ENCODE measurements around the gene ZNF618.

ZNF618 gene

DNA sequence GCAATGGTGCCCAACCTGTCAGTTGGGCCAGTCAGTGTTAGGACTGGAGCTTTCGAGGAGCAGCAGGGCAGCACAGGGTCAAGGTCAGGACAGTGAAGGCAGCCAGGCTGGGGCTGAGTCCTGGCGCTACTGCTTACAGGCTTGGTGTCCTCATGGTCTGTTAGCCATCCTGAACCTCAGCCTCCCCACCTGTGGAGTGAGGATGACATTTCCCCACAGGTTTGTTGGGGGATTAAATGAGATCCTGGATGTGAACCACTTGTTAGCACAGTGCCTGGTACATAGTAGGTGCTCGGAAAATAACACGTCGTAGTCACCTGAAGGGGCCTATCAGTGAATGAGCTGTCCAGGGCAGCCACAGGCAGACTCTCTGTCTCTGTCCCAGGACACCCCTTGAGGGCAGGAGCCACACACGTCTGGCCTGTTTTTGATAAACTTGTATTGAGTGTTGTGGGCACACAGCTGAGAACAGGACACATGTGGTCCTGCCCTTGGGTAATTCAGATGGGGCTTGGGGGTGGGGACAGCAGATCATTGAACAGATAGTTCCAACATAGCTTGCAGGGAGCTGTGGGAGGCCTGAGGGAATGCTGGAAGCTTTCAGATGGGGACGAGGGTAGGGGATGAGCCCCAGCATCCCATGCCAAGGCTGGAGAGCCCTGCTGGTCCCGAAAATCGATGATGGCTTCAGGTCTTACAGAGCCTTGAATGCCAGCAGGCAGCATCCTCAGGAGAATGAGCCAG is 132.7 kb downstream of the ZNF618 start:
- peaks cover 3% of the 10 kb centered on the region for H3K4me1 ChIP-seq (ENCODE audit: control insufficient read depth, insufficient read depth, low read length)

DNA sequence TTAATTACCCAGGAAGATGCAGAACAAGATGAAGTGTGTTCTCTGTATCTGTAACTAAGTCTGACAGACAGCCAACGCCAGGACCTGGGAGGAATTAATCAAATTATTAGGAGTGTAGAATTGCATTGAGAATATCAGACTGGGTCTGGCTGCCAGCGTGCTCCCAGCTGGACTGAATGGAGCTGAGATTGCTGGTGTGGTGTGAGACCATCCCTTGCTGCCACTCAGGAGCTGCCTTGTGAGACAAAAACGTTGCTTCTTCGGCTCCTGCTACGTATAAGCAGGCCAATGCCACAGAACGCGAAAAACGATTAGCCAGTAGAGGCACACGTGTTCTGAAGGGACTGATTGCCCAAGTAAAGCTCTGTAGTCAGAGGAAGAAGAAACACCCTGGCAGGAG is 135.2 kb downstream of the ZNF618 start:
- Histone ChIP-seq H3K9ac (ENCODE audit: low read depth, low read length) (no peak overlapping the region), H3K36me3 (ENCODE audit: control insufficient read depth, insufficient read depth, low read length) (peaks cover 3% of the 10 kb centered on the region), H3K9me3 (ENCODE audit: control insufficient read depth, insufficient read depth, low read length) (no peaks in the 10 kb centered on the region), H3K4me3 (ENCODE audit: low read depth, low read length) (no peak overlapping the region), H3K27me3 (ENCODE audit: control insufficient read depth, insufficient read depth, low read length) (no peaks in the 10 kb centered on the region), H3K4me1 (ENCODE audit: control insufficient read depth, insufficient read depth, low read length) (peaks cover 3% of the 10 kb centered on the region)

More for the DNA sequence above, 132.7 kb downstream of the ZNF618 start:
- no peak overlapping the region for H3K9ac ChIP-seq (ENCODE audit: low read depth, low read length)
- H3K4me3 ChIP-seq (ENCODE audit: low read depth, low read length): no peak overlapping the region
- H3K9me3 ChIP-seq (ENCODE audit: control insufficient read depth, insufficient read depth, low read length): no peaks in the 10 kb centered on the region
- H3K27me3 ChIP-seq (ENCODE audit: control insufficient read depth, insufficient read depth, low read length): no peaks in the 10 kb centered on the region
- peaks cover 3% of the 10 kb centered on the region for H3K36me3 ChIP-seq (ENCODE audit: control insufficient read depth, insufficient read depth, low read length)

DNA sequence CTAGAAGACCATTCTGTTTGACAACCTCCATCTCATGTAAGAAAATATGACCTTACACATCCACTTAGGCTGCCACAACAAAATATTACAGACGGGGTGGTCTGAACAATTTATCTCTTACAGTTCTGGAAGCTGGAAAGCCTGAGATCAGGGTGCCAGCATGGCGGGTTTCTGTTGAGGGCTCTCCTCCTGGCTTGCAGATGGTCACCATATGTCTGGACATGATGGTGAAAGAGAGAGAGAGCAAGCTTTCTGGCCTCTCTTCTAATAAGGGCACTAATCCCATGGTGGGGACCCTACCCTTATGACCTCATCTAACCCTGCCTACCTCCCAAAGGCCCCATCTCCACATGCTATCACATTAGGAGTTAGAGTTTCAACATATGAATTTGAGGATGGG is 136.0 kb downstream of the ZNF618 start:
- peaks cover 3% of the 10 kb centered on the region for H3K4me1 ChIP-seq (ENCODE audit: control insufficient read depth, insufficient read depth, low read length)
- no peaks in the 10 kb centered on the region for H3K9me3 ChIP-seq (ENCODE audit: control insufficient read depth, insufficient read depth, low read length)
- no peaks in the 10 kb centered on the region for H3K27me3 ChIP-seq (ENCODE audit: control insufficient read depth, insufficient read depth, low read length)
- H3K4me3 ChIP-seq (ENCODE audit: low read depth, low read length): no peak overlapping the region
- no peak overlapping the region for H3K9ac ChIP-seq (ENCODE audit: low read depth, low read length)
- peaks cover 3% of the 10 kb centered on the region for H3K36me3 ChIP-seq (ENCODE audit: control insufficient read depth, insufficient read depth, low read length)

DNA sequence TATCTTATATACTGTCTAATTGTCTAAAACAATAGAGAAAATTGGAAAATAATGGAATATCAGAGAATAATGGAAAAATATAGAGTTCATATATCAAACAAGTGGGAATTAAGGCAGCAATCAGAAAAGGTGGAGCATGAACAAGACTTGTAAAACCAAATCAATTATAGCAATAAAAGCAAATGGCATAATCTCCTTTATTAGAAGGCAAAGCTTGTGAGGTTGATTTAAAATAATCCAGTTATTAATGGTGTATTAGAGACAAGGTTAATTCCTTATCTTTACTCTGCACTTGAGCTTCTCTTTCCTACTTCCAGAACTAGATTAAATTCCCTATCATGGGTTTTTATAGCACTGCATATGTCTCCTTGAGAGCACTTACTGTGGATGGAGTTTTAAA is 137.9 kb downstream of the ZNF618 start:
- Histone ChIP-seq H3K4me3 (ENCODE audit: low read depth, low read length) (no peak overlapping the region), H3K9ac (ENCODE audit: low read depth, low read length) (no peak overlapping the region), H3K9me3 (ENCODE audit: control insufficient read depth, insufficient read depth, low read length) (no peaks in the 10 kb centered on the region), H3K27me3 (ENCODE audit: control insufficient read depth, insufficient read depth, low read length) (no peaks in the 10 kb centered on the region), H3K4me1 (ENCODE audit: control insufficient read depth, insufficient read depth, low read length) (peaks cover 3% of the 10 kb centered on the region), H3K36me3 (ENCODE audit: control insufficient read depth, insufficient read depth, low read length) (peaks cover 3% of the 10 kb centered on the region)

DNA sequence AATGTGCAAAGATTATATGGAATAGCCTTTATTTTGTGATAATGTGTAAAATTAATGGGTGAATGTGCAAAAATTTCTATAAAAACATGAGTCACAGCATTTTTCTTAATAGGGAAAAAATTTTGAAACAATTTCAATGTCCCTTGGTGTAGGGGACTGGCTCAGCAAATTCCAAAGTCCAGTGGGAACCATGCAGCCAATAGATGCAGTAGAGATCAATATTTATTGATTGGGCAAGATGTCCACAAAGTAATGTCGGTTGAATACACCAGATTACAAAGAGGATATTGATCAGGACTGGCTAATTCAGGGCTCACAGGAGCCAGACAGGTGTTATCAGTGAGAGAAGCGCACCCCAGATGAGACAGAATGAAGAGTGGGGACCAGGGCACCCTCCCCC is 139.5 kb downstream of the ZNF618 start:
- Histone ChIP-seq H3K9ac (ENCODE audit: low read depth, low read length) (no peak overlapping the region), H3K4me1 (ENCODE audit: control insufficient read depth, insufficient read depth, low read length) (peaks cover 3% of the 10 kb centered on the region), H3K9me3 (ENCODE audit: control insufficient read depth, insufficient read depth, low read length) (no peaks in the 10 kb centered on the region), H3K36me3 (ENCODE audit: control insufficient read depth, insufficient read depth, low read length) (peaks cover 3% of the 10 kb centered on the region), H3K27me3 (ENCODE audit: control insufficient read depth, insufficient read depth, low read length) (no peaks in the 10 kb centered on the region), H3K4me3 (ENCODE audit: low read depth, low read length) (no peak overlapping the region)

DNA sequence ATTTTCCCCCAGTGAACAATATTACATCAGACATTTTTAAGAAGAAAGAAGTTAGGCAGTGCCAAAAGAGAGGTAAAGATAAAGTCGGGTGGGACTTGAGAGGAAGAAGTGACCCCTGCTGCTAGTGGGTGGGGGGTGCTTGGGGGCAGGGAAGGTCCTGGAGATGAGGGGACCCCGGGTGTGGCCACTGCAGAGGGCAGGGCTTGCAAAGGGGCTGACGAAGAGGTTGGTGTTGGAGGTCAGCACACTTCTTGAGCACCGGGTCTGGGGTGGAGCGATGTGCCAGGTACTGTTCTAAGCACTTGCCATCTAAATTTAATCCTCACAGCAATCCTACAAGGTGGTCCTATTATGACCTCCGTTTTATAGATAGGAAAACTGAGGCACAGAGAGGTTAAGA is 140.0 kb downstream of the ZNF618 start:
- Histone ChIP-seq H3K9ac (ENCODE audit: low read depth, low read length) (no peak overlapping the region), H3K4me3 (ENCODE audit: low read depth, low read length) (no peak overlapping the region), H3K9me3 (ENCODE audit: control insufficient read depth, insufficient read depth, low read length) (no peaks in the 10 kb centered on the region), H3K27me3 (ENCODE audit: control insufficient read depth, insufficient read depth, low read length) (no peaks in the 10 kb centered on the region), H3K4me1 (ENCODE audit: control insufficient read depth, insufficient read depth, low read length) (peaks cover 3% of the 10 kb centered on the region), H3K36me3 (ENCODE audit: control insufficient read depth, insufficient read depth, low read length) (peaks cover 3% of the 10 kb centered on the region)

DNA sequence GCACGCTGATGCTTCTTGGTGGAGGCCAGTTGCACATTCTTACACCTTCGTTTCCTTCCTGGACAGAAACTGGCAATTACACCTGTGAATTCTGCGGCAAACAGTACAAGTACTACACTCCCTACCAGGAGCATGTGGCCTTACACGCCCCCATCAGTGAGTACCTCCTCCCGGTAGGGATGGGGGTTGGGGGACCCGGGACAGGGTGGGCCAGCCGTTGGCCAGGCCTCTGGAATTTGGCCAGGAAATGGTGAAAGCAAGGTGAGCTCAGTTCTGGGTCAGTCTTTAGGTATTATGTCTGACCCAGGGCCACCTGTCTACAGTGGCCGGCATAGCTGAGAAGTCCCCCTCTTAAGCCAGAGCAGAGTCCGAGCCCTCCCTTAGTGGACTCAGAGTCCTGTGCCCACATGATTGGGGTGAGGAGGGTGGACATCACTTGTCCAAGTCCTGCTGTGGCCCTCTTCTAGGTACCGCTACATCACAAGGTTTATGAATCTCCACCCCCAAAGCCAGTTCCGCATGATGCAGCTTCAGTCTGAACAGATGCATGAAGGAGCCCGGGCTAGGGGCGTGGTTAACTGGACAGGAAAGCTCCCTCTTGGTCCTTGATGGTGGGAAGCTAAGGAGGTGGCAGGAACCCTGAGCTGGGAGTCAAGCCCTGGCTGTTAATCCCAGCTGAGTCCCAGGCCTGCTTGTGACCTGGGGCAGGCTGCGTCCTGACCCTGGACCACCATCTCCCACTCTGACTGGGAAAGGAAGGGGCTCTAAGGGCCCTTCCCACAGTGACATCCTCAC is 140.7 kb downstream of the ZNF618 start:
- Histone ChIP-seq H3K9ac (ENCODE audit: low read depth, low read length) (no peak overlapping the region), H3K9me3 (ENCODE audit: control insufficient read depth, insufficient read depth, low read length) (no peaks in the 10 kb centered on the region), H3K4me1 (ENCODE audit: control insufficient read depth, insufficient read depth, low read length) (no peaks in the 10 kb centered on the region), H3K36me3 (ENCODE audit: control insufficient read depth, insufficient read depth, low read length) (peaks cover 3% of the 10 kb centered on the region), H3K4me3 (ENCODE audit: low read depth, low read length) (no peak overlapping the region), H3K27me3 (ENCODE audit: control insufficient read depth, insufficient read depth, low read length) (no peaks in the 10 kb centered on the region)

- H3K36me3 ChIP-seq (ENCODE audit: control insufficient read depth, insufficient read depth, low read length): peaks cover 3% of the 10 kb centered on the region
- H3K4me1 ChIP-seq (ENCODE audit: control insufficient read depth, insufficient read depth, low read length): no peaks in the 10 kb centered on the region
- no peaks in the 10 kb centered on the region for H3K27me3 ChIP-seq (ENCODE audit: control insufficient read depth, insufficient read depth, low read length)
- H3K4me3 ChIP-seq (ENCODE audit: low read depth, low read length): no peak overlapping the region
- no peak overlapping the region for H3K9ac ChIP-seq (ENCODE audit: low read depth, low read length)
- no peaks in the 10 kb centered on the region for H3K9me3 ChIP-seq (ENCODE audit: control insufficient read depth, insufficient read depth, low read length)
Measured at GRCh38 chr9:114017741-114018715, 141.9 kb downstream of the ZNF618 start.

DNA sequence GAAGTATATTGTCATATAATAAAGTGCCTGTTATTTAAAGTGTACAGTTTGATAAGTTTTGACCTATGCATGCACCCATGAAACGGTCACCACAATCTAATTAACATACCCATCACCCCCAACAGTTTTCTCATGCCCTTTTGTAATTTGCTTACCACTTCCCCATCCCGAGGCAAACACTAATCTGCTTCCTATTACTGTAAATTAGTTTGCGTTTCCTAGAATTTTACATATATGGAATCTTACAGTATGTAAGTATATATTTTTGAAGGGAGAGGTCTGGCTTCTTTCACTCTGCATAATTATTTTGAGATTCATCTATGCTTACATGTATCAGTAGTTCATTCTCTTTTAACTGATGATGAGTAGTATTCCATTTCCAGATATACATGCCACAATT is 145.5 kb downstream of the ZNF618 start:
- Histone ChIP-seq H3K36me3 (ENCODE audit: control insufficient read depth, insufficient read depth, low read length) (peaks cover 5% of the 10 kb centered on the region), H3K9ac (ENCODE audit: low read depth, low read length) (no peak overlapping the region), H3K4me3 (ENCODE audit: low read depth, low read length) (no peak overlapping the region), H3K27me3 (ENCODE audit: control insufficient read depth, insufficient read depth, low read length) (no peaks in the 10 kb centered on the region), H3K9me3 (ENCODE audit: control insufficient read depth, insufficient read depth, low read length) (no peaks in the 10 kb centered on the region), H3K4me1 (ENCODE audit: control insufficient read depth, insufficient read depth, low read length) (no peaks in the 10 kb centered on the region)

GRCh38 chr9:114023961-114024360 is 147.9 kb downstream of the ZNF618 start:
- H3K9ac ChIP-seq (ENCODE audit: low read depth, low read length): no peak overlapping the region
- no peaks in the 10 kb centered on the region for H3K9me3 ChIP-seq (ENCODE audit: control insufficient read depth, insufficient read depth, low read length)
- no peaks in the 10 kb centered on the region for H3K4me1 ChIP-seq (ENCODE audit: control insufficient read depth, insufficient read depth, low read length)
- no peak overlapping the region for H3K4me3 ChIP-seq (ENCODE audit: low read depth, low read length)
- no peaks in the 10 kb centered on the region for H3K27me3 ChIP-seq (ENCODE audit: control insufficient read depth, insufficient read depth, low read length)
- H3K36me3 ChIP-seq (ENCODE audit: control insufficient read depth, insufficient read depth, low read length): peaks cover 15% of the 10 kb centered on the region

GRCh38 chr9:114025196-114025753 is 149.2 kb downstream of the ZNF618 start:
- Histone ChIP-seq H3K9ac (ENCODE audit: low read depth, low read length) (no peak overlapping the region), H3K4me3 (ENCODE audit: low read depth, low read length) (no peak overlapping the region), H3K4me1 (ENCODE audit: control insufficient read depth, insufficient read depth, low read length) (no peaks in the 10 kb centered on the region), H3K9me3 (ENCODE audit: control insufficient read depth, insufficient read depth, low read length) (no peaks in the 10 kb centered on the region), H3K36me3 (ENCODE audit: control insufficient read depth, insufficient read depth, low read length) (peaks cover 15% of the 10 kb centered on the region), H3K27me3 (ENCODE audit: control insufficient read depth, insufficient read depth, low read length) (no peaks in the 10 kb centered on the region)
